Astrocyte (in vitro differentiated cells and primary cell): ENCODE measurements around the gene RPP40.

Source experiments
- EZH2 ChIP-seq: IDR thresholded peaks from 2 replicates; pipeline ENCODE4 v1.6.1; 2012; ENCODE audit warnings: mild to moderate bottlenecking, low read length, inconsistent platforms; ENCODE audit not compliant: insufficient read depth
- TF ChIP-seq, protein P1 (sequence below): IDR thresholded peaks from 2 replicates; pipeline ENCODE4 v1.5.1; 2011; ENCODE audit warnings: low read depth, mild to moderate bottlenecking, inconsistent platforms, low read length, moderate library complexity; ENCODE audit not compliant: insufficient read depth

DNA sequence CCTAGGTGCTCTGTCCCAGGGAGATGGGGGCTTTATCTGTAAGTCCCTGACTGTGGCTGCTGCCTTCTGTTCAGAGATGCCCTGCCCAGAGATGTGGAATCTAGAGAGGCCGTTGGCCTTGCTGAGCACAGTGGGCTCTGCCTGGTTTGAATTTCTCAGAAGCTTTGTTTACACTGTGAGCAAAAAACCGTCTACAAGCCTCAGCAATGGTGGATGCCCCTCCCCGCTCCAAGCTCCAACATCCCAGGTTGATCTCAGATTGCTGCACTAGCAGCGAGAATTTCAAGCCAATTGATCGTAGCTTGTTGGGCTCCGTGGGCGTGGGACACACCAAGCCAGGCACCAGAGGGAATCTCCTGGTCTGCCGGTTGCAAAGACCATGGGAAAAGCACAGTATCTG, 16.3 kb upstream of the RPP40 start:
- TF ChIP-seq, protein P1, sequence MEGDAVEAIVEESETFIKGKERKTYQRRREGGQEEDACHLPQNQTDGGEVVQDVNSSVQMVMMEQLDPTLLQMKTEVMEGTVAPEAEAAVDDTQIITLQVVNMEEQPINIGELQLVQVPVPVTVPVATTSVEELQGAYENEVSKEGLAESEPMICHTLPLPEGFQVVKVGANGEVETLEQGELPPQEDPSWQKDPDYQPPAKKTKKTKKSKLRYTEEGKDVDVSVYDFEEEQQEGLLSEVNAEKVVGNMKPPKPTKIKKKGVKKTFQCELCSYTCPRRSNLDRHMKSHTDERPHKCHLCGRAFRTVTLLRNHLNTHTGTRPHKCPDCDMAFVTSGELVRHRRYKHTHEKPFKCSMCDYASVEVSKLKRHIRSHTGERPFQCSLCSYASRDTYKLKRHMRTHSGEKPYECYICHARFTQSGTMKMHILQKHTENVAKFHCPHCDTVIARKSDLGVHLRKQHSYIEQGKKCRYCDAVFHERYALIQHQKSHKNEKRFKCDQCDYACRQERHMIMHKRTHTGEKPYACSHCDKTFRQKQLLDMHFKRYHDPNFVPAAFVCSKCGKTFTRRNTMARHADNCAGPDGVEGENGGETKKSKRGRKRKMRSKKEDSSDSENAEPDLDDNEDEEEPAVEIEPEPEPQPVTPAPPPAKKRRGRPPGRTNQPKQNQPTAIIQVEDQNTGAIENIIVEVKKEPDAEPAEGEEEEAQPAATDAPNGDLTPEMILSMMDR: no peak
- TF ChIP-seq EZH2: no peak
